ENCODE results near the gene PPP2R5C. TPM values are rescaled to one million over a fixed set of nuclear protein-coding genes. Genes with fewer than 3 reads are reported as not detected.

Gene PPP2R5C
- total and polyA plus RNA-seq, 9 of the 15 experiments (the other 6 are each of a cell fraction or from before 2014, with no cell fraction given) = 284 to 617 (median 395) TPM

- in situ Hi-C loops (cut with MboI) = no loop called here
- 0 out of 2 replicates have a peak overlapping the region, but pooled peaks have one; percentile 32 for H2AFZ ChIP-seq (ENCODE audit: low read depth, low read length)
- no peaks in the 10 kb centered on the region for H3K9me1 ChIP-seq (ENCODE audit: control insufficient read depth, insufficient read depth, low read length)
- ATAC-seq (peak; percentile 89), FAIRE-seq (peak; percentile 90), DNase-seq (ENCODE audit: extremely low read depth in 1 of 4, low spot score in 3 of 4) (peak; percentile 39 to 72 (median 46))
- H3K79me2 ChIP-seq (ENCODE audit: control insufficient read depth, insufficient read depth, low read length) = peaks cover 81% of the 10 kb centered on the region
- BruUV-seq (replicated peaks) = no TSS peak
- no peaks in the 10 kb centered on the region for H3K27me3 ChIP-seq (ENCODE audit: control insufficient read depth in 2 of 2, insufficient read depth in 2 of 2, low read length in 2 of 2)
- H3K27ac ChIP-seq (ENCODE audit: extremely low read depth, low read depth, low read length) = peak overlapping the region; percentile 63
- H3K4me3 ChIP-seq = no peak overlapping the region; the same call in 1 of the 2 replicates
- WGBS (ENCODE audit: insufficient coverage, low coverage, missing lambda C conversion rate) = 14% methylated on average over 10 of the region's 10 CpGs
- H3K9ac ChIP-seq (ENCODE audit: insufficient read depth in 1 of 2, low read depth in 2 of 2, low read length in 2 of 2) = peak overlapping the region; percentile 37 to 40; a peak in 2 of 4 replicates
- H3K4me1 ChIP-seq (replicated peaks in 1 of 2; ENCODE audit: control insufficient read depth in 2 of 2, insufficient read depth in 2 of 2, low read length in 2 of 2) = peaks cover 0 to 13% of the 10 kb centered on the region in 2 experiments; a peak in 3 of 5 replicates
- H4K20me1 ChIP-seq (replicated peaks; ENCODE audit: control insufficient read depth, insufficient read depth, low read length) = peaks cover 7% of the 10 kb centered on the region; the same call in 1 of the 2 replicates
- intact Hi-C loops (cut with micrococcal nuclease) = no loop called here
- POLR2A ChIA-PET = interaction anchor here (0.6 to 1.4 kb wide), 4 partner anchors 15 to 196 kb away, joined by 3 to 10 read pairs (median 3); no protein-coding TSS in a partner anchor
- CTCF ChIA-PET (ENCODE audit: low intra/inter-chr PET ratio) = no interaction called here
- H3K36me3 ChIP-seq (ENCODE audit: control insufficient read depth, insufficient read depth, low read length) = peaks cover 64% of the 10 kb centered on the region
- peak overlapping the region; percentile 74 for H3K4me2 ChIP-seq (ENCODE audit: insufficient read depth, low read length)
- no peaks in the 10 kb centered on the region for H3K9me3 ChIP-seq (replicated peaks; ENCODE audit: control insufficient read depth, insufficient read depth, low read depth, low read length)
- TF ChIP-seq PATZ1 (CRISPR knock-in tag; IDR thresholded peaks at IDR 0.05; ENCODE audit: borderline replicate concordance) = no peak
- TF ChIP-seq FOS (IDR thresholded peaks at IDR 0.05; ENCODE audit: extremely low read depth, insufficient read length) = peak; percentile 59
- no peak for TF ChIP-seq ZNF316 (IDR thresholded peaks at IDR 0.05)
- no peak for TF ChIP-seq DNMT1 (IDR thresholded peaks at IDR 0.05)
- TF ChIP-seq KAT8 (IDR thresholded peaks at IDR 0.05; ENCODE audit: low read depth) = no peak
- TF ChIP-seq DIDO1 (tag; IDR thresholded peaks at IDR 0.05; ENCODE audit: low read depth) = no peak
- TF ChIP-seq SMAD3 (CRISPR knock-in tag; conservative IDR thresholded peaks at IDR 0.05) = no peak
- no peak for TF ChIP-seq POU5F1 (IDR thresholded peaks at IDR 0.05; ENCODE audit: borderline replicate concordance, low read depth, low read length, partially characterized antibody)
- no peak for TF ChIP-seq NFYB (IDR thresholded peaks at IDR 0.05; ENCODE audit: extremely low read depth, insufficient read length)
- TF ChIP-seq ZNF384 (IDR thresholded peaks at IDR 0.05; ENCODE audit: low read depth, low read length) = no peak
- TF ChIP-seq HNRNPH1 (optimal IDR thresholded peaks at IDR 0.05; ENCODE audit: low read depth, low read length) = no peak
- no peak for TF ChIP-seq ZNF445 (CRISPR knock-in tag; IDR thresholded peaks at IDR 0.05; ENCODE audit: low read depth)
- no peak for TF ChIP-seq MEF2A (IDR thresholded peaks at IDR 0.05; ENCODE audit: control insufficient read depth, low read depth, low read length)
- no peak for TF ChIP-seq ETV6 (IDR thresholded peaks at IDR 0.05; ENCODE audit: borderline replicate concordance in 1 of 2, low read depth in 2 of 2, low read length in 1 of 2)
- no peak for TF ChIP-seq ETV6 (CRISPR knock-in tag; IDR thresholded peaks at IDR 0.05; ENCODE audit: borderline replicate concordance)
- TF ChIP-seq, protein P1, sequence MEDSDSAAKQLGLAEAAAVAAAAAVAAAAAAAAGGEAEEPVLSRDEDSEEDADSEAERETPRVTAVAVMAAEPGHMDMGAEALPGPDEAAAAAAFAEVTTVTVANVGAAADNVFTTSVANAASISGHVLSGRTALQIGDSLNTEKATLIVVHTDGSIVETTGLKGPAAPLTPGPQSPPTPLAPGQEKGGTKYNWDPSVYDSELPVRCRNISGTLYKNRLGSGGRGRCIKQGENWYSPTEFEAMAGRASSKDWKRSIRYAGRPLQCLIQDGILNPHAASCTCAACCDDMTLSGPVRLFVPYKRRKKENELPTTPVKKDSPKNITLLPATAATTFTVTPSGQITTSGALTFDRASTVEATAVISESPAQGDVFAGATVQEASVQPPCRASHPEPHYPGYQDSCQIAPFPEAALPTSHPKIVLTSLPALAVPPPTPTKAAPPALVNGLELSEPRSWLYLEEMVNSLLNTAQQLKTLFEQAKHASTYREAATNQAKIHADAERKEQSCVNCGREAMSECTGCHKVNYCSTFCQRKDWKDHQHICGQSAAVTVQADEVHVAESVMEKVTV (CRISPR knock-in tag; IDR thresholded peaks at IDR 0.05) = no peak
Observed at GRCh38 chr14:101972126-101972866, 210.8 kb downstream of the PPP2R5C start.
